ENCODE measurements around the gene EFHB.
"Not testable (repeated sequence)": the region's sequence is repeated elsewhere in the genome, so short reads cannot be mapped to it uniquely, and the experiment has no call there.

The EFHB gene, protein sequence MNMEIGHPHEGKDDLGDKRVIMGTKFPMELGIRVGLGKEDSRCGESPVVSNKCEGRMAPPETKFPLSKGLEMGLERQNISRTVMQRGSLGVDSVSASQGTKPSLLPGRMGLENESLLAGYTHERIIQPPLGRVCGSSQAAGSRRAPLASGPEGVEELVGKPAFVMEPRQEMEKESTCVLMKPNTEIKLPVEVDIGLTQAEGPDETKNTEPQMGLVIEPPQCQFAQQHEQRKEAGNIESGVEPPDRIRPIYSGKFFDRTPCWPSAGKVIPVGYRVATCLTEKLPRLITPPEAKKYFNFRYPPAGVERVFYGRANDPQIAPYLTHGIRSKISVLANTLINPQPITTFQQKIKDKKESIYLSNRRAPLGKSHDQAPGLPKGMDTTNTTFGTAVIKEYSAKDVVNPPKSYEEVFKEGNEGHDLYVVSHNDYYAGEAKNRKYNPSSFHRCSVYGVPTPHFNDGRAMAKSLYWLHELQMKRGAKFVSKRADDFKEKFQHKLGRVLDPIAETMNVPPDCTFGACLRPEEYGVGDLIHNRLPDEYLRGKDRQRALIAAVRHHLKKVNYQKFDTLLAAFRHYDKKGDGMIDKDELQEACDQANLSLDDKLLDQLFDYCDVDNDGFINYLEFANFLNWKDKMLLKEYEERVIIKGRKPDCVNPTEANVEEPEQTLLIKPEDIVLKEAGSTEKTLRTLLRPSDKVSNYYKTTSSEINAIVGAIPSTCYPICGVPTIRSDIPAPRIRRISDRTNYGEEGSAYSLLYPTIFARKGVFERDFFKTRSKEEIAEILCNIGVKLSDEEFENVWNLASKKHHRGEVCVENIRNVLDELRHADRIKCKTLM

DNA sequence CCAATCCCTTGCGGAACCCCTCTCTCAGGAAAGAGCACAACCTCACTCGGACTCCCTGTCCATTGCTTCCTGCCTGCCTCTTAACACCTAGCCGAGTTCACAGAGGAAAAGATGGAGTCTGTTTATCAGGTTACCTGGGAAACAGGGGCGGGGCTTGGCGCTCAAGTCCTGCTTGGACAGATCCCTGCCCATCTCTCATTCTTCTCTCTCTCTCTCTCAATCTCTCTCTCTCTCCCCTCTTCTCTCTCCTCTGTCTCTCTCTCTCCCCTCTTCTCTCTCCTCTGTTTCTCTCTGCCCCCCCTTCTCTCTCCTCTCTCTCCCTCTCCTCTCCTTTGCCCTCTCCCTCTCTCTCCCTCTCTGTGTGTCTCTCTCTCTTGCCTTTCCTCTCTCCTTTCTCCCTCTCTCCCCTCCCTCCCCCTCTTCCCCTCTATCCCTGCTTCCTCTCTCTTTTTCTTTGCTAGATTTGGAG is at the start of gene EFHB:
Gene EFHB (minus strand): TSS at position 120 of the 469 bp plus-strand sequence. CDS start 199 bp downstream, outside the sequence.
- DNase-seq (ENCODE audit: low spot score): peak; percentile 40

GRCh38 chr3:19972054-19972453 is 38.0 kb upstream of the EFHB start:
- no peak for DNase-seq (ENCODE audit: low spot score)

DNA sequence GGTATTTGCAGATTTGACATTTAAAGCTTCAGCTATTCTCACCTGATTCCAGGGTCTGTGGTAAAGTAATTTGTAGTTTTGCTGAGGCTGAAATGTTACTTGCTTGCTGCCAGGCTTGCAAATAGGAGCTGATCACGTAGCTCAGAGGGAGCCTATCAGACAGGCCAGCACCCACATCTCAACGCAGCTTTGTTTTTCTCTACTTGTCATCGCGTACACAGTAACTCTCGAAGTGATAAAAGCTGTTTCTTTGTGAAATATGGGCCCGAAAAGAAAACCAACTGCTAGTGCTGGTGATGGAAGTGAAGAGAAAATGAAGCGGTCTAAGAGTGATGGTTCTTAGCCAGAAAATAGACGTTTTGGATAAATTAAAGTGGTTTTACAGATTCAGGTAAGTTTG is 36.3 kb upstream of the EFHB start:
- DNase-seq (ENCODE audit: low spot score): no peak

GRCh38 chr3:19967812-19968211 is 33.8 kb upstream of the EFHB start:
- no peak for DNase-seq (ENCODE audit: low spot score)

GRCh38 chr3:19967208-19967607 is 33.2 kb upstream of the EFHB start:
- DNase-seq (ENCODE audit: low spot score): no peak

GRCh38 chr3:19961960-19962359 is 27.9 kb upstream of the EFHB start:
- no peak for DNase-seq (ENCODE audit: low spot score)

DNA sequence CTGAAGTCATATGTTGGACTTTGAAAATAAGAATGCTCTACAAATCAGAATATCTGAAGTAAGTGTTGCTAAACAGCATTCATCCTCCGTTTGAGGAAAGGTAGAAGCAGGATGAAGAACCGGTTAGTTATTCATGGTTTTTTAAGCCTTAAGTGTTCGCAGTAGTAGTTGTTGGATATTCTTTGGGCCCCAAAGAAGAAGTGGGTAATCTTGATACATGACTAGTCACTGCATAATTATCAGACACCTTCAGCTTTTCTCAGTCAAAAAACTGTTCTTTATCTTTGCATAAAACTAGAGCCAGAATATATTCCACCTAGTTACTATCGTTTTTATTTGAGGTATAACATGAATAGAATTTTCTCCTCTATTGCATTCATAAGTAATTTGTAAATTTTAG is 26.7 kb upstream of the EFHB start:
- no peak for DNase-seq (ENCODE audit: low spot score)

DNA sequence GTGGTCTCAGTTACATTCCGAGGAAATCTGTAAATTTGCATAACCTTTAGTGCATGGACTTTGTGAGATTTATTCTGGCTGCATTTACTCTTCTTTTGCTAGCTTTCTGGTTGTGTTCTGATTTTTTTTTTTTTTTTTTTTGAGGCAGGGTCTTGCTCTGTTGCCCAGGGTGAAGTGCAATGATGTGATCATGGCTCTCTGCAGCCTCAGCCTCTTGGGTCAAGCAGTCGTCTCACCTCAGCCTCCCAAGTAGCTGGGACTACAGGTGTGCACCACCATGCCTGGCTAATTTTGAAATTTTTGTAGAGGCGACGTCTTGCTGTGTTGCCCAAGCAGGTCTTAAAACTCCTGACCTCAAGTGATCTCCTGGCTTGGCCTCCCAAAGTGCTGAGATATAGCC is 25.5 kb upstream of the EFHB start:
- DNase-seq (ENCODE audit: low spot score): no peak

GRCh38 chr3:19957354-19957753 is 23.3 kb upstream of the EFHB start:
- not testable (repeated sequence) for DNase-seq (ENCODE audit: low spot score)

- DNase-seq (ENCODE audit: low spot score): no peak
Measured at GRCh38 chr3:19954676-19955075, 20.7 kb upstream of the EFHB start.

- no peak for DNase-seq (ENCODE audit: low spot score)
Measured at GRCh38 chr3:19950316-19950715, 16.3 kb upstream of the EFHB start.

GRCh38 chr3:19948226-19948591 is 14.2 kb upstream of the EFHB start:
- DNase-seq (ENCODE audit: low spot score): no peak

- DNase-seq (ENCODE audit: low spot score): peak; percentile 57
Measured at GRCh38 chr3:19947549-19948225, 13.7 kb upstream of the EFHB start.

GRCh38 chr3:19946832-19947548 is 13.0 kb upstream of the EFHB start, which contains the start of gene RAB5A:
Gene RAB5A (plus strand): TSS chr3:19947097. CDS start chr3:19950899, 3,802 bp downstream.
- peak; percentile 97 for DNase-seq (ENCODE audit: low spot score)

GRCh38 chr3:19945969-19946831 is 12.2 kb upstream of the EFHB start:
- peak; percentile 54 for DNase-seq (ENCODE audit: low spot score)

DNA sequence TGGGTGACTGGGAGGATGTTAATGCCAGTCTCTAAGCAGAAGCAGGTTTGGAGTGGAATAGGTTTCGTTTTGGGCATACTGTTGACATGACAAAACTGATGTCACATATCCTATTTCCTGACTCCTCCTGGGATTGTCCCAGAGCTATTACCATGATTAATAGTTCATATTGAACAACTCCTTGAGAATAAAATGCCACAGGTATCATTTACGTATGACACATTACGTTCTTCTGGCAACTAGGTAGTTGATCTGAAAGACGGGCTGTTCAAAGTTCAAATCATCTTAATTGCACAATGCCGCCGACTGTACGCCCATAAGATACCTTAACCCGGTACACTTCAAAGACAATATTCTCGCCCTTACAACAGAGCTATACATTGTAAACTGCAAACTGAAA is 11.5 kb upstream of the EFHB start:
- peak; percentile 58 for DNase-seq (ENCODE audit: low spot score)

GRCh38 chr3:19940643-19941042 is 6.6 kb upstream of the EFHB start:
- DNase-seq (ENCODE audit: low spot score): no peak

DNA sequence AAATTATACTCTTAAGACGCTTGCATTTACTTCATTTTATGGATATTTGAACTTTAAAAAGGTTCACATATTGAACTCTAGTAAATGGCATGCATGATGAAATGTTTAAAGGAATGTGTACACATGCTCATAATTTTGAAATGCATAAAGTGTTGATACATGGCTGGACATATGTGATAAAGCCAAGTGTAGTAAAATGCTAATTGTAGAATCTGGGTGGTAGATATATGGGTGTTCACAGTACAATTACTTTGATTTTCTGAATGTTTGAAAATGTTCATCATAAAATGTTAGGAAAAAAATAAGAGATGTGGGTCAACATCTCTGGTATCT is 4.2 kb upstream of the EFHB start:
- DNase-seq (ENCODE audit: low spot score): no peak

DNA sequence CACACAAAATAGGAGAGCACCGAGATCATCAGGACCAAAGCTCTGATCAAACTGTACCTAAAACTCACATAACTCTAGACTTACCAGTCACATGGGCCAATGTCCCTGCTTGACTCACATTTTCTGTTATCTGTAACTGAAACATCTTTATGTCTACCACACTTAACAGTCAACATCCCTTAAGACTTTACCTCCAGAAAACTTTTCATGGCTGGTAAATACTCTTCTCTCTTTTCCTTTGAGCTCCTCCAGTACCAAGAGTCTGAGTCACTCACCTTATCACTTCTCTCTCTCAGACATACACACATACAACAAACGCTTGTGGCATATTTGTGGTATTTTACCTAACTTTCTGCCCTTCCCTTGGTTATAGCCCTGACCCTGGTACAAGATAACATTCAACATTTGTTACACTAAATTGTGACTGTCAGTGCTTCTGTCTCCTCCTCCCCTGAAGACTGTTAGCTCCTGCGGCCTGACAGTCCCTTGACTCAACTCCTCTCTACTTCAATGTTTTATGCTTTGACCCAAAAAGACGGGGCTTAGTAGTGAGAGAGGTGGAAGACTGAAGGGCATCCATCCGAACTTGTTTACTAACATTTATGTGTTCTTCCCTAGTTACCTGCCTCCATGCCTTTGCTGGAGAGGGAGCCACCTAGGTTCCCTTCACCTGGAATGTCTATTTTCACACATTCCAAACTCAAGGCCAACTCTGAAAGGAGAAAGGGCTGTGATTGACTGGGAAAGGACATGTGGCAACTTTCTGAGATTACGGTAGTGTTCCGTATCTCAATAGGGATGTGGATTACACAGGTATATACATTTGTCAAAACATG is 3.7 kb upstream of the EFHB start:
- DNase-seq (ENCODE audit: low spot score): peak; percentile 28

GRCh38 chr3:19932422-19932821 is 1.6 kb downstream of the EFHB start:
- no peak for DNase-seq (ENCODE audit: low spot score)

Measured in SW480 (cell line).